Endothelial cell of umbilical vein (primary cell): Measurements from ENCODE around the gene HNRNPA1L2.

Experiments used
- EZH2 ChIP-seq: IDR thresholded peaks from 2 replicates; pipeline ENCODE4 v1.6.1; 2012; ENCODE audit warnings: borderline replicate concordance, low read depth, mild to moderate bottlenecking, moderate library complexity, low read length, inconsistent platforms; ENCODE audit not compliant: severe bottlenecking
- FOS ChIP-seq: IDR thresholded peaks from 2 replicates; pipeline ENCODE4 v1.6.1; 2011; ENCODE audit warnings: mild to moderate bottlenecking, low read length, moderate library complexity, borderline replicate concordance; ENCODE audit not compliant: insufficient read depth
- JUN ChIP-seq: IDR thresholded peaks from 2 replicates; pipeline ENCODE4 v1.6.1; 2011; ENCODE audit warnings: borderline replicate concordance, low read depth; ENCODE audit not compliant: insufficient read length, insufficient read depth
- MYC ChIP-seq: IDR thresholded peaks from one replicate; pipeline ENCODE4 v1.6.1; 2011; ENCODE audit warnings: mild to moderate bottlenecking, low read depth, low read length
- POLR2A ChIP-seq: IDR thresholded peaks from 2 replicates; pipeline ENCODE4 v1.6.1; 2012; ENCODE audit warnings: low read depth, mild to moderate bottlenecking, control low read depth, low read length
- POLR2AphosphoS5 ChIP-seq: IDR thresholded peaks from 2 replicates; pipeline ENCODE4 v1.6.1; 2012; ENCODE audit warnings: low read depth, mild to moderate bottlenecking, control low read depth, low read length, moderate library complexity; ENCODE audit not compliant: insufficient read depth
- TF ChIP-seq, protein P1 (sequence below), 2 donors: IDR thresholded peaks; 1 replicate in 1 of 2; 2 replicates in 1 of 2; pipeline ENCODE4 v1.5.1; 2011; ENCODE audit warnings: low read length in 2 of 2, mild to moderate bottlenecking in 2 of 2, moderate library complexity in 2 of 2, control low read depth in 1 of 2, inconsistent platforms in 1 of 2, low read depth in 1 of 2; ENCODE audit not compliant: insufficient read depth in 1 of 2; ENCODE audit errors: extremely low read depth in 1 of 2
- TF ChIP-seq, protein P2 (sequence below): IDR thresholded peaks from 2 replicates; pipeline ENCODE4 v1.6.1; 2011; ENCODE audit not compliant: insufficient read depth, insufficient read length

DNA sequence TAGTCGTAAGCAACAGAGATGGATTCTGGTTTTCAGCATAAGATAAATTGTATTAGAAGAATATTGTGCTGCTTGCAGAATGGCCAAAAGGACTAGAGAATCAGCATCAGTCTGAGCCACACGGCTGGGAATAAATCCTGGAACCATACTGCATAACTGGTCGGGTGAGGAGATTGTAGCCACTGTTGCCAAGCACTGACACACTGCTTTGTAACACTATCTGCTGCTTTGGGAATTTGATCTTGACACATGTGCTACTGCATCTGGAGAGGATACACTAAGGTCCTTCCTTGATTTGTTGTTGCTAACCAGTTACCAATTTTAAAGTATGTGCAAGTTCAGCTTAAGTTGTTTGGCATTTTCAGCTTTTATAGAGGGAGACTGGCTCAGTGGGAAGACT lies 1.9 kb downstream of the HNRNPA1L2 start:
- TF ChIP-seq, protein P1, sequence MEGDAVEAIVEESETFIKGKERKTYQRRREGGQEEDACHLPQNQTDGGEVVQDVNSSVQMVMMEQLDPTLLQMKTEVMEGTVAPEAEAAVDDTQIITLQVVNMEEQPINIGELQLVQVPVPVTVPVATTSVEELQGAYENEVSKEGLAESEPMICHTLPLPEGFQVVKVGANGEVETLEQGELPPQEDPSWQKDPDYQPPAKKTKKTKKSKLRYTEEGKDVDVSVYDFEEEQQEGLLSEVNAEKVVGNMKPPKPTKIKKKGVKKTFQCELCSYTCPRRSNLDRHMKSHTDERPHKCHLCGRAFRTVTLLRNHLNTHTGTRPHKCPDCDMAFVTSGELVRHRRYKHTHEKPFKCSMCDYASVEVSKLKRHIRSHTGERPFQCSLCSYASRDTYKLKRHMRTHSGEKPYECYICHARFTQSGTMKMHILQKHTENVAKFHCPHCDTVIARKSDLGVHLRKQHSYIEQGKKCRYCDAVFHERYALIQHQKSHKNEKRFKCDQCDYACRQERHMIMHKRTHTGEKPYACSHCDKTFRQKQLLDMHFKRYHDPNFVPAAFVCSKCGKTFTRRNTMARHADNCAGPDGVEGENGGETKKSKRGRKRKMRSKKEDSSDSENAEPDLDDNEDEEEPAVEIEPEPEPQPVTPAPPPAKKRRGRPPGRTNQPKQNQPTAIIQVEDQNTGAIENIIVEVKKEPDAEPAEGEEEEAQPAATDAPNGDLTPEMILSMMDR (IDR thresholded peaks at IDR 0.05; ENCODE audit: extremely low read depth in 1 of 2, insufficient read depth in 1 of 2, low read depth in 1 of 2, low read length in 2 of 2), result no peak
- TF ChIP-seq POLR2A (no peak), EZH2 (no peak), MYC (no peak), POLR2AphosphoS5 (no peak), FOS (no peak), JUN (no peak)
- TF ChIP-seq, protein P2, sequence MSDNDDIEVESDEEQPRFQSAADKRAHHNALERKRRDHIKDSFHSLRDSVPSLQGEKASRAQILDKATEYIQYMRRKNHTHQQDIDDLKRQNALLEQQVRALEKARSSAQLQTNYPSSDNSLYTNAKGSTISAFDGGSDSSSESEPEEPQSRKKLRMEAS, result no peak
